Measurements from ENCODE around the gene USP48.

The USP48 gene

GRCh38 chr1:21671915-21672314 lies 111.0 kb downstream of the USP48 start:
- DNase-seq (ENCODE audit: low read depth), result no peak
- no peak for TF ChIP-seq CTCF (IDR thresholded peaks at IDR 0.05; ENCODE audit: low read length, missing control alignments)
- H3K4me3 ChIP-seq (replicated peaks; ENCODE audit: low read depth, low read length), result no peak overlapping the region

GRCh38 chr1:21670956-21671902 lies 111.7 kb downstream of the USP48 start:
- H3K4me3 ChIP-seq (replicated peaks; ENCODE audit: low read depth, low read length), result no peak overlapping the region
- TF ChIP-seq CTCF (IDR thresholded peaks at IDR 0.05; ENCODE audit: low read length, missing control alignments), result no peak
- DNase-seq (ENCODE audit: low read depth), result no peak

DNA sequence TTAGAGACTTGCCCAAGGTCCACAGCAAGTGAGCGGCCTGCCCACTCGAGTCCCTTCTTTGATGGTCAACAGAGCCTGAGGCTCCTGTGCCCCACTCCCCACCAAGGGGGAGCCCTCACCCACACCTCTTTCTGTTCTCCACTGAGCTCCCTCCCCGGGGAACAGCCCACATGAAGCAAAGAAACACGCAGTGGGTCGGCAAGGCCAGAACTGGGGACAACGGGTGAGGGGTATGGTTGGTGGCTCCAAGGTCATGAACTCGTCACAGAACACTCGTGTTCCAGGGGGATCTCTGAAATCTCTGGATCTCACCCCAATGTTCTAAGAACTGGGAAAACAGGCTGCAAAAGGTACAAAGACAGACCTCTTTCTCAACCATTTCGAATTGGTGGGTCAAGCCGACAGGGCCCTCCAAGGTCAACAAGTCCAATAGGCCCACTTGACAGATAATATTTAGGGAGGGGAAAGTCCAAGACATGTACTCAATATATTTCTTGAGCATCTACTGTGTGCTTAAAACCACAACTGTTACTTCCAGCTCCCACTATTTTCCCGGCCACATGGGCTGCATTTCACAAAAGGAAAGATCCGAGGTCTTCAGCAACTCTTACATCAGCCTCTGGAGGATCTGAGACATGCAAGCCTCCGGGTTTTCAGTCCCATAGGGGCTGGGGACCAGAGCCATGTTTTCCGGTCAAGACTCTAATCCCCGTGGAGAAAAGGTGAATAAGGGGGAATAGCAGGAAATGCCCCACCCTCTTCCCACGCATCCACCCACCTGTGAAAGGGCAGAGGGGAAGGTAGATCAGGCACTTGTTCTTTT lies 112.7 kb downstream of the USP48 start:
- no peak for TF ChIP-seq CTCF (IDR thresholded peaks at IDR 0.05; ENCODE audit: low read length, missing control alignments)
- no peak for DNase-seq (ENCODE audit: low read depth)
- H3K4me3 ChIP-seq (replicated peaks; ENCODE audit: low read depth, low read length), result no peak overlapping the region

DNA sequence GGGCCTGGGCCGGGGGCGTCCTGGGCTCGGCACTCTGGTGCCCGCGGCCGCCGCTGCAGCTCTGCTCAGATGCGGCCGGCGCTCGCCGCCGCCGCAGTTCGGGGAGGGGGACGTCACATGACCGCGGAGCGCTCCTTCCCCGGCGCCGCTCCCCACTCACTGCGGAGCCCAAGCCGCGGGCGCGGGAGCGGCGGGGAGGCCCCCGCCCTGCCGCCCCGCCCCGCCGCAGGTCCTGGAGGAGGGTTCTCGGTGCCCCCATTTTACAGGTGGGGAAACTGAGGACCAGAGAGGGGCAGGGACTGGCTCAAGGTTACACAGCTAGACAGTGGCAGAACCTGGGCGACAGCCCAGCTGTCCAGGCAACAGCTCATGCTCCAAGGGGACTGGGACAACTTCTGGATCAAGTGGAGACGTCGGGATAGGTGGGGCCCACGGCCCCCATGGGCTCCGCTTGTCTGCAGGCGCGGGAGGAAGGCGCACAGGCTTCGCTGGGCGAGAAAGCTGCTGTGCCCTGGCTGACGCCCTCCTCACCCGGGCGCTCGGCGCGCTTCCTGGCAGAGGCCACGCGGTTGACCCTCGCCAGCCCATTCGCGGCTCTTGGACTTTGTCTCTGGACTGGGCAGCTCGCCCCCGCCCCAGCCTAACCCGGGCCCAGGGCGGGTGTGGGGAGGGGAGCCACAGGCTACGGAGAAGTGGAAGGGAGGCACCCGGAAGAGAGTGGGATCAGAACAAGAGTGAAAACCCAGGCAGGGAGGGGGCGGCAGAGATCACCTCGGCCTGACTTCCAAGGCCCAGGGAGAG lies 113.5 kb downstream of the USP48 start, which contains the start of gene RAP1GAP:
RAP1GAP (minus strand) TSS at position 100 of the 801 bp plus-strand sequence. CDS start 49,325 bp downstream, outside the sequence.
- DNase-seq (ENCODE audit: low read depth), result no peak

DNA sequence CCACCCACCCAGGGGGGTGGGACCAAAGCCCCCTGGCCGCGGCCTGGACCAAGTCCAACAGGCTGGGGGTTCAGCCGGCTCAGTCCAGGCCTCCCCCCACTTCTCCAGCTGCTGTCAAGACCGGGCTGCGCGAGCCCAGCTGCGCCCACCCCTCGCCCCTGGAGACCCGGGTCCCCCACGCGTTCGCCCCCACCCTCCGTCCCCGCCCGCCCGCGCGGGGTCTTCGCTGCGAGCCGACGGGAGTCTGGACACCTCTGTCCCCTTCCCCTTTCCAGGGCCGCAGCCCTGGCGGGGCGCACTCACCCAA lies 114.0 kb downstream of the USP48 start:
- TF ChIP-seq CTCF (IDR thresholded peaks at IDR 0.05; ENCODE audit: low read length, missing control alignments), result no peak

More for the DNA sequence above, 113.5 kb downstream of the USP48 start, which contains the start of gene RAP1GAP:
- no peak for TF ChIP-seq CTCF (IDR thresholded peaks at IDR 0.05; ENCODE audit: low read length, missing control alignments)
- H3K4me3 ChIP-seq (replicated peaks; ENCODE audit: low read depth, low read length), result peak within 1 kb of the TSS; percentile 30

GRCh38 chr1:21668232-21668950 lies 114.6 kb downstream of the USP48 start:
- H3K4me3 ChIP-seq (replicated peaks; ENCODE audit: low read depth, low read length), result peak overlapping the region; percentile 30
- TF ChIP-seq CTCF (IDR thresholded peaks at IDR 0.05; ENCODE audit: low read length, missing control alignments), result no peak
- DNase-seq (ENCODE audit: low read depth), result no peak

More for the DNA sequence above, 114.0 kb downstream of the USP48 start:
- DNase-seq (ENCODE audit: low read depth), result no peak
- peak overlapping the region; percentile 30 for H3K4me3 ChIP-seq (replicated peaks; ENCODE audit: low read depth, low read length)

All from fibroblast of pulmonary artery (primary cell).